Gastrocnemius medialis (tissue), 4 donors: ENCODE results near the gene RNF125.

ENCODE experiments used
- CTCF ChIP-seq, 5 experiments: fragments of 450-650 bp in 3 of 5; fragments of 200-600 bp in 2 of 5; sonication (generic) in 2 of 5; IDR thresholded peaks in 4 of 5; conservative IDR thresholded peaks in 1 of 5; 1 replicate in 4 of 5; 2 replicates in 1 of 5; pipeline ENCODE4 v1.5.1; 2016 to 2019; ENCODE audit warnings: antibody characterized with exemption in 5 of 5, mild to moderate bottlenecking in 3 of 5, moderate library complexity in 3 of 5
- POLR2A ChIP-seq, 2 donors: fragments of 450-650 bp; IDR thresholded peaks; one replicate each; pipeline ENCODE4 v1.6.1; 2017; ENCODE audit warnings: antibody characterized with exemption in 2 of 2, mild to moderate bottlenecking in 2 of 2, moderate library complexity in 2 of 2

DNA sequence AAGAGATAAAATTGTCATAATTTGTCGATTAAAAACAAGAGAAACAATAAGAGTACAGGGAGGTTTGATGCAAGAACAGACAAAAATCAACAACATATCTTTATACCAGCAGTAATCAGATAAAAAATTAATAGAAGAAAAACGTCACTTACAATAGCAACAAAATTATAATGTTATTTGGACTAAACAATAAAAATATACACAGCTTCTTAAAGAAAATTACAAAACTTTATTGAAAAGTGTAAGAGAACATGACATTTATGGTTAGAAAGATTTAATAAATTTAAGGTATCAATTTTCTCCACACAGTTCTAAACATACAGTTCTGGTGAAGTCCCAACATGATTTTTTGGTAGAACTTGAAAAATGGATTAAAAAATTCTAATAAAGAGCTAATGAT is 85.9 kb downstream of the RNF125 start:
- TF ChIP-seq CTCF (IDR thresholded peaks at IDR 0.05 in 4 of 5, conservative IDR thresholded peaks at IDR 0.05 in 1 of 5) (no peak), POLR2A (IDR thresholded peaks at IDR 0.05) (no peak)
